RPMI8226 (cell line): ENCODE data around the gene TTC12.

Experiments used
- DNase-seq: peaks from one replicate; pipeline ENCODE4 v3.0.0-alpha.2; 2015

TTC12 gene

GRCh38 chr11:113377681-113378412, 63.5 kb downstream of the TTC12 start:
- DNase-seq: no peak

- DNase-seq: no peak
Measured at GRCh38 chr11:113378692-113379091, 64.3 kb downstream of the TTC12 start.

GRCh38 chr11:113382121-113382520, 67.7 kb downstream of the TTC12 start:
- DNase-seq: no peak

- no peak for DNase-seq
Measured at GRCh38 chr11:113384551-113384950, 70.2 kb downstream of the TTC12 start.

- DNase-seq: no peak
Measured at GRCh38 chr11:113385749-113386148, 71.4 kb downstream of the TTC12 start.

- DNase-seq: no peak
Measured at GRCh38 chr11:113386866-113387265, 72.5 kb downstream of the TTC12 start.

- DNase-seq: peak; percentile 32
Measured at GRCh38 chr11:113387605-113388211, 73.3 kb downstream of the TTC12 start, which contains the start of gene ANKK1. ANKK1 (plus strand) TSS chr11:113387779; CDS start chr11:113387885, 106 bp downstream.

- DNase-seq: no peak
Measured at GRCh38 chr11:113389272-113389671, 74.9 kb downstream of the TTC12 start.

GRCh38 chr11:113392236-113392921, 78.0 kb downstream of the TTC12 start:
- DNase-seq: no peak

- DNase-seq: no peak
Measured at GRCh38 chr11:113393501-113393985, 79.2 kb downstream of the TTC12 start.

GRCh38 chr11:113394919-113395318, 80.5 kb downstream of the TTC12 start:
- no peak for DNase-seq

- DNase-seq: no peak
Measured at GRCh38 chr11:113395782-113396336, 81.5 kb downstream of the TTC12 start.

GRCh38 chr11:113396690-113397089, 82.3 kb downstream of the TTC12 start:
- no peak for DNase-seq

GRCh38 chr11:113397212-113397611, 82.8 kb downstream of the TTC12 start:
- DNase-seq: no peak

- DNase-seq: no peak
Measured at GRCh38 chr11:113397821-113398220, 83.4 kb downstream of the TTC12 start.

- no peak for DNase-seq
Measured at GRCh38 chr11:113398669-113399430, 84.5 kb downstream of the TTC12 start.

- no peak for DNase-seq
Measured at GRCh38 chr11:113400631-113401230, 86.3 kb downstream of the TTC12 start.

- DNase-seq: peak; percentile 92
Measured at GRCh38 chr11:113401718-113402117, 87.3 kb downstream of the TTC12 start.

GRCh38 chr11:113404859-113405430, 90.6 kb downstream of the TTC12 start:
- no peak for DNase-seq

GRCh38 chr11:113405724-113406478, 91.5 kb downstream of the TTC12 start:
- DNase-seq: no peak

GRCh38 chr11:113407163-113407562, 92.8 kb downstream of the TTC12 start:
- no peak for DNase-seq
